Left hindlimb (tissue), 1 donor: ENCODE measurements around the gene TTLL4.

Experiments
- DNase-seq: peaks from one replicate; pipeline ENCODE4 v3.0.0-alpha.2; 2018

The TTLL4 gene

DNA sequence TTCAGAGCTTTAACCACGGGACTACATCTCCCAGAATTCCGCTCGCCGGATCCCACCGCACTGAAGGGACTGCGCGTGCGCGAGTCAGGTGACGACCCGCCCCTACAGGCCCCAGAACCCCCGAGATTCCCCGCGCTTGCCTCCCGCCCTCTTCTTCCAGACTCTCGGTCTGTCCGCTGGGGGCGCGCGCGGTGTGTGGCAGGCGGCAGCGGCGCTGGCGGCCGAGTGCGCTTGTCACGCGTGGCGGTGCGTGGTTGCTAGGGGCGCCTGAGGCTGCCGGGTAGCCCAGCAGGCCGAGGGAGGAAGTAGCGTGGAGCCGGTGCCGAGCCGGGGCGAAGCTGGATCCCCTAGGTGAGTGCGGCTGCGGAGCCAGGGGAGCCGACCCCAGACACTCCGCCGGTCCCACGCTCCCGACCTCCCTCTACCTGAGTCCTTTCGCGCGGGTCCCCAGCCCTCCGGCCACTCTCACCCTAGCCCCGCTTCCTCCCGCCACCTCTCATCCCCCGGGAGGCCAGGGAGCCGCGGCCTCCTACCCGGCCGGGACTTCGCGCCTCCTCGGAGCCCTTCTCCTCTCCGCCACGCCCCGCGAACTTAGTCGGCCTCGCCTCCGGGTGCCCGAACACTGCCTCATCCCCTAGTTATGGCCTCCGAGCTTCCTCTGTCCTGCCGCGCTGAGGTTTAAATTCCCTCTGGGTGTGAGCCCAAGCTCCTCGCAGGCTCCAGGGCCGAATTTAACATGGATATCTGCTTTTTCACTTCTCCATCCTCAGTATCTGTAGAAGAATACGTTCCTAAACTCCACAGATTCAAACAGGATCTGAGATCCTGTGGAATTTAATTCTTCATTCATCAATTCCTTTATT, at the start of gene TTLL4:
Gene TTLL4, plus strand, starts transcription at position 149 of the 863 bp plus-strand sequence. CDS start 26,842 bp downstream, outside the sequence.
- peak; percentile 99 for DNase-seq

- no peak for DNase-seq
These were observed 48.3 kb upstream of the TTLL4 start for GRCh38 chr2:218662377-218662776.

DNA sequence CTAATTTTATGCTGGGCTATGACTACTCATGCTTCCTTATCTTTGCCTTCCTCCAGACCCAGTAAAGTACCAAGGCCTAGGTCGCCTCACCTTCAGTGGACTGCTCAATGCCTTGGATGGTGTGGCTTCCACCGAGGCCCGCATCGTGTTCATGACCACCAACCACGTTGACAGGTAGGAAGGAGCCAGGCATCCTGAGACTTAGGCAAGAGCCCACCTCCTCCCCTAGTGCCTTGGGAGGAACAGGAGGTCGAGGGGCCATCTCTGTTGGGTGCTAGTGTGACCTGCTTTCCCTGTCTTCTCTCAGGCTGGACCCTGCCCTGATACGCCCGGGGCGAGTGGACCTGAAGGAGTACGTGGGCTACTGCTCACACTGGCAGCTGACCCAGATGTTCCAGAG, 47.8 kb upstream of the TTLL4 start:
- DNase-seq: no peak

DNA sequence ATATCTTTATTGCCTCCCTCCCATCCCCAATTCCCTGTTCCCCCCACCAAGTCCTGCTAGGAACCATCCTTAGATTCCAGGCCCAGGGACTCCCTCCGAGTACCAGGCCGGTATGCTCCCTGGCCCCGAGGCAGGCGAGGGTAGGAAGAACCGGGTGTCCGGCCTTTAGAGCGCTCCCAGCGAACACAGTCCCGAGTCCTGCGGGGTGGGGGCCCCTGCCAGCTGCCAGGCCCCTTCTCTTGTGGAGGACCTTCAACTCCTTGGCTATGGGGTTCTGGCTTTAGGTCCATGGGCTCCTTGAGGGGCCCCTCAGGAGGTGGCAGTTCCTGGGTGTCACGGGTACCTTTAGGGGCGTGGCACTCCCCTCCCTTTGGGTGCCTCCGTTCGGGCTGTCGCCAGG, 46.7 kb upstream of the TTLL4 start:
- no peak for DNase-seq

GRCh38 chr2:218664653-218665052, 46.0 kb upstream of the TTLL4 start:
- no peak for DNase-seq

GRCh38 chr2:218671097-218671653, 39.5 kb upstream of the TTLL4 start:
- DNase-seq: no peak

DNA sequence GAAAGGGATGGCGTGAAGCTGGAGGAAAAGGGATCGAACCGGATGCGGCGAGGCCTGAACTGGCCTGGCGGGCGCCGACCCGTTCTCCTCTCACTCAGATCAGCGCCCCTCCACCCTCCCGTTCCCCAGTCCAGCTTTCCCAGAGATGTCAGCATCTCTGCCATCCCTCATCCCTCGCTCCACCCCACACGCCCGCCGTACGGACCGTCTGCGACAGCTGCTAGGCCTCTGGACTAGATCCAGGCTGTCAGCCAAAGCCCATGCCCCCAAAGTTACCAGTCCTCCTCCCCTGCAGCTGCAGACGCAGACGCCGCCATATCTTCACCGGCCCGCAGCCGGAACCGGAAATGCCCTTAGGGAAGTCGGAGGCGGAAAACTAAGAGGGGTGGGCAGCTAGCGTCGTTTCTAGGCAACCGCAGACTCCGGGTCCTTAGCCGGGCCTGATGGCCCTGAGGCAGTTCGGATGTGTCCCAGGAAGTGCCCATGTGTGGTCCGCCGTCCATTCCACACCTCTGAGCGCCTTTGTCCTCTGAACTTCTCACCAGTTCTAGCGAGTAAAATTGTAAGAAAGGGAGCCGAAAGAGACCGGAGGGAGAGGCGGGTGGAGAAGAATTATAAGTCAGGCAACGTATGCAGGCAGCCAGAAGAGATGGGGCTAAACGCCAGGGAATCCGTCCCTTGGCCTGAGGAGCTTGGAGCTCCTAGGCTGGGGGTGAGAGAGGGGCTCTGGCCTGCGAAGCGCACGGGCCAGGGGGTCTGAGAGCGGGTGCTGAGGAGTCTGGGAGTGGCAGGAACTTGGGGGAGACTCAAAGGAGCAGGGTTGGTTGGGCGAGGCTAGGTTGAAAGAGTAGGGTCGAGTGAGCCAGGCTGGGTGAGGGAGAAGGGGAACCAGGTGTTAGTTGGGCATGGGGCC, 38.7 kb upstream of the TTLL4 start, which contains the start of the genes RNF25 and STK36:
Gene RNF25, minus strand, starts transcription at position 349 of the 913 bp plus-strand sequence. Its CDS starts 32 bp downstream, at position 317.
Gene STK36, plus strand, starts transcription at position 433 of the 913 bp plus-strand sequence. CDS start 744 bp downstream, outside the sequence.
- DNase-seq: peak; percentile 93

DNA sequence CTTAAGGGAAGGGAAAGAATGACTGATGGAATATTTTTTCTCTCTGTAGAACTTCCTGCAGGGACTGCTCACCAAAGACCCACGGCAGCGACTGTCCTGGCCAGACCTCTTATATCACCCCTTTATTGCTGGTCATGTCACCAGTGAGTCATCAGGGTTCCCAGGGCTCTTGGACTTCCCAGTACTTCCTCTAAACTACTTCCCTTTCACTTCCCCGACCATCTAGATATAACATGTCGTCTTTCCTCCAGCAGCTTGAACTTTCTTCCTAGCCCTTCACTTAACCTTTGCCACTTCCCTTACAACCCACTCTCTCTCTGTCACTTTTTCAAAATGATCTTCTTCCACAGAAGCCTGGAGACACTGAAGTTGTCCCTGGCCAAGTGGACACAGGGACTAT, 31.5 kb upstream of the TTLL4 start:
- no peak for DNase-seq

DNA sequence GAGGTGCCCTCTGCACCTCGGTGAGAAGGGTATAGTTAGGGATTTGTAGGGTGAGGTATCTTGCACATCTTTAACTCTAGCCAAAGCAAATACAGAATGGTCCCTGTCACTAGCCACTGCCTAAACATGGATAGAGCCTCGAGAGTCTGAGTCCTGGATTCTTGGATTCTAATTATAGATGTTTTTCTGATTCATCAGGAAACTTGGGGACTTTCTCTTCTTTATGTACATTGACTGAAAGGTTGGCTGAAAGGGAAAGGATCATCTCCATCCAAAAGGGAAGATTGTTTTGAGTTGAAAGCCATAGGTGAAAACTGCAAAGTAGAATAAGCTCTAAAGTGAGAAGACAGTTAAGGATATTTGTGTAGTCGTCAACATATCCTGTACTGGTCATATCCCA, 30.6 kb upstream of the TTLL4 start:
- DNase-seq: no peak

- DNase-seq: peak; percentile 65
These were observed 23.1 kb upstream of the TTLL4 start for GRCh38 chr2:218687400-218688060.

DNA sequence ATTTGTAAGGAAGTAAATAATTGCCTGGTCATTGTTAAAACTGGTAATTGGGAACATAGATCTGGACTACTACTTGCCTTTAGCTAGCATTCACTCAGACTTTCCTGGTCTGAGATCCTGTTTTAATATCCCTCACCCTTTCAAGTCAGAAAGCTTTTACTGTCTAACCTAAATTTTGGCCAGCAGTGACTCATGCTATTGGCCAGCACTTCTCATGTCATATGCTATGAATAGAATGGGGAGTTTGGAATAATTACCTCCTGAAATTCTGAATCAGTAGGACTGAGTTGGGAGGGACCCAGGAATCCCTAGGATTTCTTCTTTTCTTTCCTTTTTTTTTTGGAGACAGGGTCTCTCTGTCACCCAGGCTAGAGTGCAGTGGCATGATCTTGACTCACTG, 19.4 kb upstream of the TTLL4 start:
- no peak for DNase-seq

DNA sequence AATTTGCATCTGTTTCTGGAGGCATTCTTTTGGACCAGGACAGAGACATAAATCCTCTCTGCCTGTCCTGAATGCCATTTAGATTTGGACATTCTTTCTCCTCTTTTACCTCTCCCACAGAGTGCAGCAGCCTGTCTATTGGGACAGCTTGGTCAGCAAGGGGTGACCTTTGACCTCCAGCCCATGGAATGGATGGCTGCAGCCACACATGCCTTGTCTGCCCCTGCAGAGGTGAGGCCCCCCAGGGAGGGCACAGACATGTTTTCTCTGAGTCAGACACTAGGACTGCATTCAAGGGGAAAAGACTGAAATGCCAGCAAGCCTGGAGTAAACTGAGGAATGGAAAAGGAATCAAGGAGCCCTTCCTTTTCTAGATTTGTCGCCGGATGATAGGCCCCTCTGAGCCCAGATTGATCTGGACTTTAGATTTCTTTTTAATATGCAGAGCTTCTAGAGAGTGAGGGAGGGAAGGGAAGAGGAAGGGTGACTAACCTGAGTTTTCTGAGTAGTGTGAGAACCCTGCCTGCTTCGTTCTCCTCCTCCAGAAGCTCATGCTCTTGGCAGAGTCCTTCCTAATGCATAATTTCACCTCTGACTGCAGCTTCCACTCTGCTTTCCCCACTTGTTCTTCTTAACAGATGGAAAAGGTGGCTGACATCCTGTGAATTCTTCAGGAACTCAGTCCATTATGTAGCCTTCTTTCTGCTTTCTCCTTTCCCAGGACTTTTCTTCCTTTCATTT, 16.1 kb upstream of the TTLL4 start:
- DNase-seq: no peak

DNA sequence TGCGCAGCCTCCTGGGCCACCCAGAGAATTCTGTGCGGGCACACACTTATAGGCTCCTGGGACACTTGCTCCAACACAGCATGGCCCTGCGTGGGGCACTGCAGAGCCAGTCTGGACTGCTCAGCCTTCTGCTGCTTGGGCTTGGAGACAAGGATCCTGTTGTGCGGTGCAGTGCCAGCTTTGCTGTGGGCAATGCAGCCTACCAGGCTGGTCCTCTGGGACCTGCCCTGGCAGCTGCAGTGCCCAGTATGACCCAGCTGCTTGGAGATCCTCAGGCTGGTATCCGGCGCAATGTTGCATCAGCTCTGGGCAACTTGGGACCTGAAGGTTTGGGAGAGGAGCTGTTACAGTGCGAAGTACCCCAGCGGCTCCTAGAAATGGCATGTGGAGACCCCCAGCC, 11.8 kb upstream of the TTLL4 start:
- DNase-seq: no peak

DNA sequence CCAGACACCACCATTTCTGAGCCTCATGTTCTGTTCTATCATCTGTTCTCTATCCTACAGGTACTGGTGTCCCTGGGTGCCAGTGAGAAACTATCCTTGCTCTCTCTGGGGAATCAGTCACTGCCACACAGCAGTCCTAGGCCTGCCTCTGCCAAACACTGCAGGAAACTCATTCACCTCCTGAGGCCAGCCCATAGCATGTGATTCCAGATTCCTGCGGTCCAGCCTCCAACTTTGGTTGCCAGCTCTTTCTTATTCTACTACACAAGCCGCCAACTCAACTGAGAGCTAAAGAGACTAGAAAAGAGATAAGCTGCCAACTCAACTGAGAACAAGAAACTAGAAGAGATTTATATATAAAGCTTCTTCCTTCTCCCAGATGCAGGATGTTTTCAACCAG, 8.8 kb upstream of the TTLL4 start:
- DNase-seq: no peak

DNA sequence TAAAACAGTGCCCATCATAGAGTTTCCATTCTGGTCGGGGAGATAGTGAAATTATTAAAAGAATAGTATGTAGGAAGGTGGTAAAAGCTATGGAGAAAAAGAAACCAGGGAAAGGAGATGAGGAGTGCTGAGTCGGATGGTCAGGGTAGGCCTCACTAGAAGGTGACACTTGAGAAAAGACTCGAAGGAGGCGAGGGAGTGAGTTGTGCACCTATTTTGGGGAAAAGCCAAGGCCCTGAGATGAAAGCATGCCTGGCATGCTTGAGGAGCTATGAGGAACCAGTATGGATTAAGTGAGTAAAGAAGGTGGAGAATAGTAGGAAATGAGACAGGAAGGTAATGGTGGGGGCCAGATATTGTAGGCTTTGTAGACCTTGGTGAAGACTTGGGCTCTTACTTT, 7.3 kb upstream of the TTLL4 start:
- no peak for DNase-seq

DNA sequence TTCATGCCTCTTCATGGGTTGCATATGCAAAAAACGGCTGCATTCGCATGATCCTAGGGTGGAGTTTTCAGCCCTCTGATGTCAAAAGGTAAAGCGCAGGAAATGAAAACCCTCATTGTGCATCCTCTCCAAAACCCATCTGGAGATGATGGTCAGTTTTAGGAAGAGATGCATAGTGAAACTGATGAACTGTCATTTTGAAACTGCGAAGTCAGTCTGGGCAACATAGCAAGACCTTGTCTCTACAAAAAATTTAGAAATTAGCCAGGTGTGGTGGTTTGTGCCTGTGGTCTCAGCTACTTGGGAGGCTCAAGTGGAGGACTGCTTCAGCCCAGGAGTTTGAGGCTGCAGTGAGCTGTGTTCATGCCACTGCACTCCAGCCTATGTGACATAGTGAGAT, 2.5 kb upstream of the TTLL4 start:
- DNase-seq: no peak

- DNase-seq: no peak
These were observed 727 bp upstream of the TTLL4 start for GRCh38 chr2:218709908-218710307.

- DNase-seq: no peak
These were observed 325 bp upstream of the TTLL4 start for GRCh38 chr2:218710334-218710686.

GRCh38 chr2:218711550-218711929, 905 bp downstream of the TTLL4 start:
- no peak for DNase-seq

DNA sequence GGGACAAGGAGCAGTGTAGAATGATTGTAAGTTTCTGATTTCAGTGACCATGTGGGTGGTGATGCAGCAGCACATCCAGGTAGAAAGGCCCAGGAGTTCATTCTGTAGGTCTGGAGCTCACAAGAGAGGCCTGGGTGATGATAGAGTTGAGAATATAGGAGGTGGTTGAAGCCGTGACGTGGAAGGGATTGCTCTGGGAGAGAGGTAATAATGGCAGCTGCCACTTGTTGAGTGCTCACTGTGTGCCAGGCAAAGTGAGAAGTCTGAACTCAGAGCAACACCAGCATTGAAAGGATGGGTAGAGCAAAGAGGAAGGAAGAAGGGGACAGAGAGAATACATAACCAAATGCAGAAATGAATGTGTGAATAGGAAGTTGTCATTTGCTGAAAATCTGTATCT, 3.3 kb downstream of the TTLL4 start:
- DNase-seq: no peak

DNA sequence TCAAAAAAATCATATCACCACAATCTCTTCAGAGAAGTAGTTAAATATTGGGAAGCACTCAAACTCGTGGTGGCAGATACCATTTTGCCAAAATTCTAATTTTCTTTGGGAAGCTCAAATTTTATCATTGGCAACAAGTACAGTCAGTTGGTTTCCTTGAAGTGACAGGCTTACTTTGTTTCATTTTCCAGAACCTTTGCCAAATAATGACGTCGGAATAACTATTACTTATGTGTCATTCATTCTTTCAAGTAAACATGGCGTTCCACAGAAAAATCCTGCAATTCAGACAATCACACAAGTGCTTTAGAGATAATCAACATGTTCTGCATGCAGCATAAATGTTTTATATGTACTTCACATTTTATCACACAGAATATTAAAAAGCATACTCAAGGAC, 5.4 kb downstream of the TTLL4 start:
- no peak for DNase-seq

- DNase-seq: no peak
These were observed 6.6 kb downstream of the TTLL4 start for GRCh38 chr2:218717262-218717661.
